GM19468 (cell line): Measurements from ENCODE around the gene WDR62.
A peak's percentile ranks its signal among the peaks of the same experiment; 100 is the strongest.

Experiments
- ATAC-seq: cut with Tn5 transposase; IDR thresholded peaks from one replicate; pipeline ENCODE4 v1.9.1; 2021; ENCODE audit warnings: mild to moderate bottlenecking, moderate library complexity, moderate number of reproducible peaks; ENCODE audit not compliant: unreplicated experiment; ENCODE audit errors: extremely low read depth

The WDR62 gene

GRCh38 chr19:36054733-36055686, at the start of gene WDR62:
Gene WDR62, plus strand, starts transcription at chr19:36054897. Its CDS starts 75 bp downstream, at chr19:36054972.
- peak; percentile 20 for ATAC-seq

- ATAC-seq = no peak
These were observed 47.7 kb upstream of the WDR62 start for GRCh38 chr19:36006955-36007354.

- no peak for ATAC-seq
These were observed 46.2 kb upstream of the WDR62 start, which contains the start of gene SYNE4 for GRCh38 chr19:36008336-36008978. Gene SYNE4, minus strand, starts transcription at chr19:36008813. Its CDS starts 132 bp downstream, at chr19:36008681.

DNA sequence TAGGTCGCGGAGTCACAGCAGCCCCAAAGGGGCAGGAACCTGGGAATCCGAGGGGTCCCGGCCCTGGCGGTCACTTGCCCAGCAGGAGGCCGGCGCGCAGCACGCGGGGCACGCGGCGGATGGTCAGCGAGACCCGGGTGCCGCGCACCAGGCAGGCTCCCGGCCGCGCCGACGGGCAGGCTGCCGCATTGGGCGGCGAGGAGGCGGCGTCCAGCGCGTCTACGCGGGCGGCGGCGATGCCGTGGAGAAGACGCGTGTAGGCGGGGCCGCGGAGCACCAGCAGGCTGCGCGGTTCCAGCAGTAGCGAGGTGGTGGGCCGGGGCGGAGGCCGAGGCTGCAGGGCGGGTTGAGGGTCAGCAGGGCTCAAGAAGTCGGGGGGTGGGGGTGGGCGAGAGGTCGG, 45.5 kb upstream of the WDR62 start:
- no peak for ATAC-seq

- ATAC-seq = no peak
These were observed 44.9 kb upstream of the WDR62 start for GRCh38 chr19:36009633-36010379.

GRCh38 chr19:36010402-36010801, 44.3 kb upstream of the WDR62 start:
- ATAC-seq = no peak

DNA sequence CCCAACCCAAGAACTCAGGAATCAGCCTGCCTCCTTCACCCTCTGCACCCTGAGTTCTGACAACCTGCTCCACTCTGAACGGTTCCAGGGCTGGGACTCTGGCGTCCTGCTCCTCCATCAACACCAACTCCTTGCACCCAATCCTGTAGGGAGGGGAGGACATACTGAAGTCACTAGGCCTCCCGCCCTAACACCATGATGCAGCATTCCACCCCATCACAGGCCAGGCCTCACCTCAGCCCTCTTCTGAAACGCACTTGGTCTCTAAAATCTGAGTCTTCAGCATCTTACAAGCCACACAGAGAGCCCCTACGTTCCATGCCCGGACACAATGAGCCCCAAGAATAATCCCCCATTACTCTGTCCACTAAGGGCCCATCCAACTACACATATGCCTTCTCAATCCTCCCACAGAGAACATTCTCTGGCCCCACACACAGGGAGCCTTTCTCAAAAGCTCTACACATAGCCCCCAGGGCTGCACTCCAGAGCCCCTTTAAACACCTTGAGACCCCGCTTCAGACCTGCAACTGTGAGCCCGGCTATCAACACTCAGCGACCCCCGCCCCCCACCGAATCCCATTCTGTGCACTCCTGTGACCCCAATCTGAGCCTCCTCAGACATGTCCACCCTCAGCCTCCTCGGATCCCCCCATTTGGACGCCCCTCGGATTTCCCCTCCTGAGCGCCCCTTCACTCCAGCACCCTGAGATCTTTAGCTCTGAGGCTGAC, 41.3 kb upstream of the WDR62 start:
- ATAC-seq = no peak

GRCh38 chr19:36014012-36014924, 40.4 kb upstream of the WDR62 start, which contains the start of gene ALKBH6:
Gene ALKBH6, minus strand, starts transcription at chr19:36014213. Its CDS starts 816 bp downstream, at chr19:36013397.
- ATAC-seq = peak; percentile 91

- ATAC-seq = no peak
These were observed 35.5 kb upstream of the WDR62 start for GRCh38 chr19:36019061-36019670.

DNA sequence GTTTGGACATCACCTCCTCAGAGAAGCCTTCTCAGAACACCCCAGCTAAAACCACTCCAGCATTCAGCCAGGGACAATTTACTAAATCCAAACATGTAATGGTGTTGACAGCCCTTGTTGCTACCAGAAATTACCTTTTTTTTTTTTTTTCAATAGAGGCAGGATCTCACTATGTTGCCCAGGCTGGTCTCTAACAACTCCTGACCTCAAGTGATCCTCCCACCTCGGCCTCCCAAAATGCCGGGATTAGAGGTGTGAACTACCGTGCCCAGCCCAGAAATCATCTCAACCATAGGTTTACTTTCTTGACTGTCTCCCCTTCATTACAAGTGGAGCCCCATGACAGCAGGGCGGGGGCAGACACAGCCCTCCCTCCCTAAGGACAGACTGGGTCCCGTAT, 31.3 kb upstream of the WDR62 start:
- ATAC-seq = no peak

- ATAC-seq = no peak
These were observed 29.2 kb upstream of the WDR62 start for GRCh38 chr19:36025541-36025940.

- no peak for ATAC-seq
These were observed 28.4 kb upstream of the WDR62 start for GRCh38 chr19:36026091-36026876.

GRCh38 chr19:36027696-36028095, 27.0 kb upstream of the WDR62 start:
- no peak for ATAC-seq

DNA sequence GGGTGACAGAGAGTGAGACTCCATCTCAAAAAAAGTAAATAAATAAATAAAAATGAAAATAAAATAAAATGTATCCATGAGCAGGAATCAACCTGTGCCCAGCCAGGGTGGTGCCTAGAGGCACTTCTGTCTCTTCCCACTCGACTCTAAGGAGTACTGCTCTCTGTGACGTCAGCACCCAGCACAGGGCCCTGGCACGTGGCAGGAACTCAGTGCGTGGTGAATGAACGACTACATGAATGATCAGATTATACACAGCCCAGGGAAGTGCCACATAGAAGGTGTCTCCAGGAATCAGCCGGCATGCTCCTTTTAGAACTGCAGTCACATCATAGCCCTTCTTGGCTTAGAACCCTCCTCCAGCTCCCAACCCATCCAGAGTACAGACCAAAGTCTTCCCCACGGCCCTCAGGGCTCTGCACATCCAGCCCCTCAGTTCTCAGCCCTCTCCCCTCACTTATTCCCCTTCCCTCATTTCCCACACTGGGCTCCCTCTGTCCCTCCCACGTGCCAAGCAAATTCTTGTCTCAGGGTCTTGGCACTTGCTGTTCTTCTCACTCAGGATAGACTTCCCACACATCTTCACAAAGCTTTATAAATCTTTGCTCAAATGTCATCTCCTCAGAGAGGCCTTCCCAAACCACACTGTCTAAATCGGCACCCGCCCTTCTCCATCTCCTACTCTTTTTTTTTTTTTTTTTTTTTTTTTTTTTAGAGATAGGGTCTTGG, 26.2 kb upstream of the WDR62 start:
- ATAC-seq = no peak

GRCh38 chr19:36030264-36031148, 24.2 kb upstream of the WDR62 start:
- no peak for ATAC-seq

DNA sequence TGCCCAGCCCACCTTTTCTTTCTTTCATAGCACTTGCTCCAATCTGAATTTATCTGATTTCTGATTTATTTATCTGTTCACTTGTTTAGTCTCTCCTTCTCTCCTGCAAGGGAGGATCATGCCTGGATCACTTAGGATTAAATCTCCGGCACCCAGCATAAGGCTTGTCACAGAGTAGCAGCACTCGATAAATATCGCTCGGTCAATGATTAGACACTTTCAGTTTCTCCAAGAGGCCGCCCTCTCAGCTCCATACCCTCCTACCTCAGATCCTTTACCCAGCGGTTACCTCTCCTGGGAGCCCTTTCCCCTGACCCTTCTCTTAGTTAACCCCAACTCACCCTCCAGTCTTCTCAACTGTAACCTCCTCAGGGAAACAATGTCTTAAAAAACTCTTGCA, 23.4 kb upstream of the WDR62 start:
- ATAC-seq = no peak
